HG03558 (cell line): ENCODE measurements around the gene IL20.

Experiments used
- ATAC-seq: cut with Tn5 transposase; IDR thresholded peaks from one replicate; pipeline ENCODE4 v1.9.1; 2021; ENCODE audit warnings: moderate number of reproducible peaks; ENCODE audit not compliant: unreplicated experiment; ENCODE audit errors: extremely low read depth

IL20 gene

DNA sequence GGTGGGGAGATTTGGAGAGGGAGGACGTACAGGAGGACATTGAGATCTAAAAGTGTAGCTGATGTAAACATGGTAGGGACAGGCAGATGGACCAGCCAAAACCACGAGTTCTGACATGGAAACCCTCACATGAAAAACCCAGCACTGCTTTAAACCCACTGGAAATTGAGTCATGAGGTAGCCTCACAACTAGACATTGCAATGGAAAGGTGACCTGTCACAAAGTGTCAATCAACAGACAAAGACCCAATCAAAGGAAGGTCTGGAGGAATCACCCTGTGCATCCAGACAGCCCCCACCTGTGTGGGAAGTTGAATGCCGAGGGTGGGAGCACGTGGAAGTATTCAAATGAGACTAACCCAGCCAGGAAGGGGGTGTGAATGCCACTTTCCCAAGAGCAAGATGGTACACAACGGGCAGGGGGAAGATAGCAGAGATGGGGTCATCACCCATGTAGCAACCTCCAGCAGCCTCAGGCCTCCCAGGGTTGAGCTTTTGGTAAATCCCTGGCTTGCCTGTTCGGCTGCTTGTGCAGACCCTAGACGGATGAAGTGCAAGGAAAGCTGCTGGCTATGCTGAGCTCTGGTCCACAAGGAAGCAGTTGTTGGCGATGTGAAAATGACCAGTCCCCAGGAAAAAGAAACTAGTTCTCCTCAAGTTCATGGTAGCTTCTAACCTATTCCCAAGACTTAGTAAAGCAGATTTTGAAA, 50.7 kb downstream of the IL20 start:
- ATAC-seq: no peak

DNA sequence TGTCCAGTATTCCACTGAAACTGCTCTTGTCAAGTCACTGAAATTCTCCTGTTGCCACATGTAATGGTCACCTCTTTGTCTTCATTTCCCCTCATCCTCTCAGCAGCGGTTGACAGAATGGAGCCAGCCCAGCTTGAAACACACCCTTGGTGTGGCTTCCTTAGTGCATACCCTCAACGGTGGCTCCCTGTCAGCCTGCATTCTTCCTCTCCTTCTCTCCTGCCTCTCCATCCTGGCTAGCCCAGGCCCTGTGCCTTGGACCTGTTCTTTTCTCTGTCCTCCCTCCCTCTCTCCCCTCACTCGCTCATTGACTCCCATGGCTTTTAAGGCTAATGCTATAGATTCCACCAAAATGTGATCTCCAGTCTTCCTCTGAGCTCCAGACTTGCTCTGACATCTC, 52.7 kb downstream of the IL20 start:
- ATAC-seq: no peak
